Uterus (tissue), 2 donors: ENCODE data around the gene LEFTY1.

Source experiments
- POLR2A ChIP-seq, 2 donors: fragments of 450-650 bp; IDR thresholded peaks; one replicate each; pipeline ENCODE4 v1.6.1; 2016; ENCODE audit warnings: antibody characterized with exemption in 2 of 2, mild to moderate bottlenecking in 1 of 2, moderate library complexity in 1 of 2
- TF ChIP-seq, protein P1 (sequence below), 4 experiments: fragments of 200-600 bp in 2 of 4; fragments of 450-650 bp in 2 of 4; sonication (generic) in 2 of 4; IDR thresholded peaks; one replicate each; pipeline ENCODE4 v1.5.1; 2016 to 2019; ENCODE audit warnings: antibody characterized with exemption in 4 of 4, mild to moderate bottlenecking in 2 of 4, moderate library complexity in 1 of 4

DNA sequence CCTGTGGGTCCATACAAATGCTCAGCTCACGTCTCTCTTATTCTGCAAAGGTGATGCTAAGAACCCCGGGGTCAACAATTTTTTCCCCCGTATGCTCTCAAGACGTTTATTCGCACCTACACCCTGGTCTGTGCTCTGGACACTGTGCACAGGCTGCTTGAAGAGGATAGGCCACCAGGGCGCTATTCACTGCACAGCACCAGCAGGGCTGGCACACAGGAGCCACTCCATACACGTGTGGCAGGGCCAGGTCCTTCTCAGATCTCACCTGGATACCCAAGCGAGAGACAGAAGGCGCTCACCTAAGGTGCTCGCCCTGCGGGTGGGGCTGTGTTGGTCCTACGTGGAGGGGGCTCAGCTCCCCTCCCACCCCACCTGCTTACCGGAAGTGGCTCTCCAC lies 23.4 kb downstream of the LEFTY1 start:
- TF ChIP-seq, protein P1, sequence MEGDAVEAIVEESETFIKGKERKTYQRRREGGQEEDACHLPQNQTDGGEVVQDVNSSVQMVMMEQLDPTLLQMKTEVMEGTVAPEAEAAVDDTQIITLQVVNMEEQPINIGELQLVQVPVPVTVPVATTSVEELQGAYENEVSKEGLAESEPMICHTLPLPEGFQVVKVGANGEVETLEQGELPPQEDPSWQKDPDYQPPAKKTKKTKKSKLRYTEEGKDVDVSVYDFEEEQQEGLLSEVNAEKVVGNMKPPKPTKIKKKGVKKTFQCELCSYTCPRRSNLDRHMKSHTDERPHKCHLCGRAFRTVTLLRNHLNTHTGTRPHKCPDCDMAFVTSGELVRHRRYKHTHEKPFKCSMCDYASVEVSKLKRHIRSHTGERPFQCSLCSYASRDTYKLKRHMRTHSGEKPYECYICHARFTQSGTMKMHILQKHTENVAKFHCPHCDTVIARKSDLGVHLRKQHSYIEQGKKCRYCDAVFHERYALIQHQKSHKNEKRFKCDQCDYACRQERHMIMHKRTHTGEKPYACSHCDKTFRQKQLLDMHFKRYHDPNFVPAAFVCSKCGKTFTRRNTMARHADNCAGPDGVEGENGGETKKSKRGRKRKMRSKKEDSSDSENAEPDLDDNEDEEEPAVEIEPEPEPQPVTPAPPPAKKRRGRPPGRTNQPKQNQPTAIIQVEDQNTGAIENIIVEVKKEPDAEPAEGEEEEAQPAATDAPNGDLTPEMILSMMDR (IDR thresholded peaks at IDR 0.05) = no peak
- TF ChIP-seq POLR2A (IDR thresholded peaks at IDR 0.05) = no peak
